Hepatocyte (in vitro differentiated cells): ENCODE results near the gene UTS2. TPM values are rescaled to one million over a fixed set of nuclear protein-coding genes. Genes with fewer than 3 reads are reported as not detected.

ENCODE experiments used
- DNase-seq: peaks from one replicate; pipeline ENCODE4 v3.0.0-alpha.2; 2016; ENCODE audit warnings: low spot score
- H2AFZ ChIP-seq: fragments of 200-600 bp; sonication (generic); 2 replicates; pipeline ENCODE4 v1.6.0; 2016; ENCODE audit warnings: antibody characterized with exemption, mild to moderate bottlenecking
- H3K27ac ChIP-seq: fragments of 200-600 bp; sonication (generic); 2 replicates; pipeline ENCODE4 v1.5.1; 2016; ENCODE audit warnings: mild to moderate bottlenecking
- H3K27me3 ChIP-seq: fragments of 200-600 bp; sonication (generic); 2 replicates; pipeline ENCODE4 v1.6.1; 2016
- H3K36me3 ChIP-seq: fragments of 200-600 bp; sonication (generic); replicated peaks from 2 replicates; pipeline ENCODE4 v1.5.1; 2016; ENCODE audit warnings: low read depth; ENCODE audit not compliant: insufficient read depth
- H3K4me1 ChIP-seq: fragments of 200-600 bp; sonication (generic); 2 replicates; pipeline ENCODE4 v1.5.1; 2016; ENCODE audit warnings: mild to moderate bottlenecking, moderate library complexity; ENCODE audit not compliant: insufficient read depth
- H3K4me2 ChIP-seq: fragments of 200-600 bp; sonication (generic); 2 replicates; pipeline ENCODE4 v1.6.0; 2016
- H3K4me3 ChIP-seq: fragments of 200-600 bp; sonication (generic); 2 replicates; pipeline ENCODE4 v1.5.1; 2016; ENCODE audit warnings: mild to moderate bottlenecking
- H3K79me2 ChIP-seq: fragments of 200-600 bp; sonication (generic); 2 replicates; pipeline ENCODE4 v1.6.0; 2017; ENCODE audit warnings: mild to moderate bottlenecking
- H3K9me2 ChIP-seq: fragments of 200-600 bp; sonication (generic); replicated peaks from 2 replicates; pipeline ENCODE4 v1.6.0; 2017; ENCODE audit warnings: mild to moderate bottlenecking; ENCODE audit not compliant: insufficient read depth
- H3K9me3 ChIP-seq: fragments of 200-600 bp; sonication (generic); 2 replicates; pipeline ENCODE4 v1.5.1; 2016; ENCODE audit warnings: low read depth, mild to moderate bottlenecking
- H4K20me1 ChIP-seq: fragments of 200-600 bp; sonication (generic); 2 replicates; pipeline ENCODE4 v1.6.0; 2016; ENCODE audit warnings: mild to moderate bottlenecking; ENCODE audit not compliant: insufficient read depth, poor library complexity, severe bottlenecking
- CTCF ChIP-seq: fragments of 200-600 bp; sonication (generic); IDR thresholded peaks from 2 replicates; pipeline ENCODE4 v1.5.1; 2016; ENCODE audit warnings: antibody characterized with exemption, mild to moderate bottlenecking; ENCODE audit not compliant: poor library complexity
- EZH2 ChIP-seq: fragments of 200-600 bp; sonication (generic); IDR thresholded peaks from 2 replicates; pipeline ENCODE4 v1.6.1; 2016; ENCODE audit warnings: antibody characterized with exemption, mild to moderate bottlenecking, borderline replicate concordance
- EZH2phosphoT487 ChIP-seq: fragments of 200-600 bp; sonication (generic); IDR thresholded peaks from one replicate; pipeline ENCODE4 v1.6.1; 2018; ENCODE audit warnings: antibody characterized with exemption, mild to moderate bottlenecking, low read depth, moderate library complexity; ENCODE audit not compliant: unreplicated experiment, severe bottlenecking
- WGBS: methylation state at CpG from one replicate; pipeline ENCODE4 v1.1.6; 2016; ENCODE audit warnings: low lambda C conversion rate; ENCODE audit errors: missing lambda C conversion rate; 5-methylcytosine and 5-hydroxymethylcytosine counted together
- polyA plus RNA-seq: library from polyadenylated mRNA; unstranded; fragments of >200 nt; fragmentation: Nextera tagmentation; extraction: Ambion mirVana; gene quantifications from 2 replicates; pipeline ENCODE4 v1.2.1, GENCODE V29; 2016
- total RNA-seq: library from RNA; depleted of rRNA; stranded (reverse); fragments of >200 nt; gene quantifications from 2 replicates; pipeline ENCODE4 v1.2.3, GENCODE V29; 2014

UTS2 gene
- total and polyA plus RNA-seq, 2 experiments from 2014 or later = 0.29 TPM; not detected in 1

- Histone ChIP-seq H3K9me2 (no peaks in the 10 kb centered on the region), H3K36me3 (no peaks in the 10 kb centered on the region), H3K27ac (no peak overlapping the region), H3K9me3 (no peaks in the 10 kb centered on the region), H2AFZ (no peak overlapping the region), H4K20me1 (no peaks in the 10 kb centered on the region), H3K4me3 (no peak overlapping the region), H3K4me2 (no peak overlapping the region), H3K79me2 (no peaks in the 10 kb centered on the region), H3K27me3 (no peaks in the 10 kb centered on the region), H3K4me1 (no peaks in the 10 kb centered on the region)
- no peak for TF ChIP-seq EZH2
- no peak for TF ChIP-seq CTCF
- no peak for TF ChIP-seq EZH2phosphoT487
- peak; percentile 14 for DNase-seq
- WGBS = 75% methylated on average over 10 of the region's 27 CpGs
Measured at GRCh38 chr1:7885513-7886404, 32.9 kb upstream of the UTS2 start.

DNA sequence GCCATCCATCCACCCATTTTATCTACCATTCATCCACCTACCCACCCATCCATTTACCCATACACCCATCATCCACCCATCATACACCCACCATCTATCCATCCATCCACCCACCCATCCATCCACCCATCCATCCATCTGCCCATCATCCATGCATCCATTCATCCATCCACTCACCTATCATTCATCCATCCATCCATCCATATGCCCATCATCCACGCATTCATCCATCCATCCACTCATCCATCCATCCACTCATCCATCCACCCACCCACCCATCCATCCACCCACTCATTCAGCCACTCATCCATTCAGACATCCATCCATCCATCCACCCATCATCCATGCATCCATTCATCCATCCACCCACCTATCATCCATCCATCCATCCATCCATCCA is 31.9 kb upstream of the UTS2 start:
- Histone ChIP-seq H3K79me2 (no peaks in the 10 kb centered on the region), H3K36me3 (no peaks in the 10 kb centered on the region), H3K27me3 (no peaks in the 10 kb centered on the region), H3K4me2 (no peak overlapping the region), H3K4me1 (no peaks in the 10 kb centered on the region), H3K4me3 (no peak overlapping the region), H3K9me2 (no peaks in the 10 kb centered on the region), H2AFZ (no peak overlapping the region), H4K20me1 (no peaks in the 10 kb centered on the region), H3K27ac (no peak overlapping the region), H3K9me3 (no peaks in the 10 kb centered on the region)
- DNase-seq = no peak
- no peak for TF ChIP-seq EZH2
- TF ChIP-seq CTCF = no peak
- TF ChIP-seq EZH2phosphoT487 = no peak
- WGBS = 91% methylated on average over 1 of the region's 1 CpG

DNA sequence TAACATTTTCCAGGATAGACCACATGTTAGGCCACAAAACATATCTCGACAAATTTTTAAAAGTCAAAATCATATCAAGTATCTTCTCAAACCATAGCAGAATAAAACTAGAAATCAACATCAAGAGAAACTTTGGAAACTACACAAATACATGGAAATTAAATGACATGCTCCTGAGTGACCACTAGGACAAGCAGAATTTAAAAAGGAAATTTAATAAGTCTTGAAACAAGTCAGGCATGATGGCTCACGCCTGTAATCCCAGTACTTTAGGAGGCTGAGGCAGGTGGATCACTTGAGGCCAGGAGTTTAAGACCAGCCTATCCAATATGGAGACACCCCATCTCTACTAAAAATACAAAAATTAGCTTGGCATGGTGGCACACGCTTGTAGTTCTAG is 26.4 kb upstream of the UTS2 start:
- Histone ChIP-seq H3K27ac (no peak overlapping the region), H3K27me3 (no peaks in the 10 kb centered on the region), H3K79me2 (no peaks in the 10 kb centered on the region), H3K4me3 (no peak overlapping the region), H3K9me2 (no peaks in the 10 kb centered on the region), H3K4me1 (no peaks in the 10 kb centered on the region), H4K20me1 (no peaks in the 10 kb centered on the region), H3K4me2 (no peak overlapping the region), H2AFZ (no peak overlapping the region), H3K36me3 (no peaks in the 10 kb centered on the region), H3K9me3 (no peaks in the 10 kb centered on the region)
- 91% methylated on average over 3 of the region's 3 CpGs for WGBS
- no peak for TF ChIP-seq CTCF
- no peak for TF ChIP-seq EZH2phosphoT487
- TF ChIP-seq EZH2 = no peak
- no peak for DNase-seq
